GM21529 (cell line): Measurements from ENCODE around the gene TFB2M.
"Not testable (repeated sequence)": the region's sequence is repeated elsewhere in the genome, so short reads cannot be mapped to it uniquely, and the experiment has no call there.

Experiments
- ATAC-seq: cut with Tn5 transposase; IDR thresholded peaks from one replicate; pipeline ENCODE4 v1.9.1; 2021; ENCODE audit not compliant: unreplicated experiment

Gene TFB2M, protein sequence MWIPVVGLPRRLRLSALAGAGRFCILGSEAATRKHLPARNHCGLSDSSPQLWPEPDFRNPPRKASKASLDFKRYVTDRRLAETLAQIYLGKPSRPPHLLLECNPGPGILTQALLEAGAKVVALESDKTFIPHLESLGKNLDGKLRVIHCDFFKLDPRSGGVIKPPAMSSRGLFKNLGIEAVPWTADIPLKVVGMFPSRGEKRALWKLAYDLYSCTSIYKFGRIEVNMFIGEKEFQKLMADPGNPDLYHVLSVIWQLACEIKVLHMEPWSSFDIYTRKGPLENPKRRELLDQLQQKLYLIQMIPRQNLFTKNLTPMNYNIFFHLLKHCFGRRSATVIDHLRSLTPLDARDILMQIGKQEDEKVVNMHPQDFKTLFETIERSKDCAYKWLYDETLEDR

DNA sequence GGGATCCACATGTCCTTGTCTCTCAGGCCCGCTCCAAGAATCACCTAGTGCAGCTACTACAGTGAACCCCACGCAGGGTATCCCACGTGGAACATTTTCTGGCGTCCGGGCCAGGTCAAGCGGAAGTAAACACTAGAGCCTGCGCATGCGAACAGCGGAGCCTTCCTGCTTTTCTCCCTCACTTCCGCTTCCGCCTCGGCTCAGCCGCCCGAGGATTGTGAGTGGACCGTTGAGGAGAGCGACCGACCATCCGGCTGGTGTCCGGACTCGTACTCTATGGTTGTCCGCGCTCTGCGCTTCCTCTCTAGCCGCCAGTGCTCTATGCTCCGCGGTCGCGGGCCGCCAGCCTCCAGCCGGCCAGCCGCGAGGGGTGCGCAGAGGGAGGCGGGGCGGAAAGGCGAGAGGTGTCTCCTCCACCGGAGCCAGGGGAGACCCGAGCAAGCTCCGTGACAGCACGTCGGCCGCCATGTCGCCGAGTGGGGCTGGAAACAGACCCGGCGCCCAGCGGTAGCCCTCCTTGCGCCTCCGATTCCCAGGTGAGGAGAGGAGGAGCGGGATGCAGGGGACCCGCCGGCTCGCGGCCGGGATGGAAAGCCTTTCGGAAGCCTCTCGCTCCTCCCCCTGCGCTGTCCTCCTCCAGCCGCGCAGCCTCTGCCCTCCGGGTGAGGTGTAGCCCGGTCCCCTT, at the start of gene TFB2M, which contains the start of gene CNST:
Gene TFB2M, minus strand, starts transcription at position 134 of the 685 bp plus-strand sequence. Its CDS starts 123 bp downstream, at position 11.
Gene CNST, plus strand, starts transcription at position 329 of the 685 bp plus-strand sequence. CDS start 25,107 bp downstream, outside the sequence.
- peak; percentile 90 for ATAC-seq

DNA sequence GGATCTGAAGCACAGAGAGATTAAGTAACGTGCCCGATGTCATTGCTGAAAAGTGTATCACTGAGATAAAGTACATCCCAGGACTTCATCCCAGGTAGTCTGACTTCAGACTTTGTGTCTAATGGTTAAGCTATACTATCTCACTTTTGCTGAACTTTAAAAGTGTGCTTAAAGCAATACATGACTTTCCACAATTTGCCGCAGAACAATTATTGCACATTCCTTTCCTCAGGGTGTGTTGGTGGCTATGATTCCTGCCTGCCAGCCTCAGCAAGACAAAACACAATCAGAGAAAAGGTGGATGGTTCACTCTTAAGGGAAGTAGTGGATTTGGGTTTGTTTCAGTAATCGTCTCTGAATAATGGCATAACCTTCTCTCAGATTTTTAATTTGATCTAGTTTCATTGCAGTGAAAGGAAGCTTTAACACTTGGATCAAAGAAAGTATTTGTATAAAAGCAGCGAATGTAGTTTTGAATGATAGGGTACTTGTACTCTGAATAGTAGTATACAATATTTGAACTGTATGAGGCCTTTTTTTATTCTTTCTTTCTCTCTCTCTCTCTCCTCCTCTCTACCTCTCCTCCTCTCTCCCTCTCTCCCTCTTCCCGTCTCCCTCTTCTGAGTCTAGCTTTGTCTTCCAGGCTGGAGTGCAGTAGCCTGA, 47.2 kb upstream of the TFB2M start:
- ATAC-seq = no peak

DNA sequence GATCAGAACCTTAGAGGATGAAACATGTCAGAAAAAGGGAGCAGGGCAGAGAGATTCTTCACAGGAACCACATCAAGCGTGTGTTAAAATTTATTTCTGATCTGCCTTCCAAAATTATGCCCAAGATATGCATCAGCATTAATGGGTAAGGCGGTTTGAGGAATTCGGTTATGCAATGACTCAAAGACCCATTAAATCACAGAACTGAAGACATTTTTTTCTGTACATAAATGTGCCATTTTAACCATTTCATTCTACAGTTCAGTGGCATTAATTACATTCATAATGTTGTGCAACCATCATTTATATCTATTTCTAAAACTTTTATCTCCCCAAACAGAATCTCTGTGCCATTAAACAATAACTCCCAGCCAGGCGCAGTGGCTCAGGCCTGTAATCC, 43.6 kb upstream of the TFB2M start:
- ATAC-seq = no peak

DNA sequence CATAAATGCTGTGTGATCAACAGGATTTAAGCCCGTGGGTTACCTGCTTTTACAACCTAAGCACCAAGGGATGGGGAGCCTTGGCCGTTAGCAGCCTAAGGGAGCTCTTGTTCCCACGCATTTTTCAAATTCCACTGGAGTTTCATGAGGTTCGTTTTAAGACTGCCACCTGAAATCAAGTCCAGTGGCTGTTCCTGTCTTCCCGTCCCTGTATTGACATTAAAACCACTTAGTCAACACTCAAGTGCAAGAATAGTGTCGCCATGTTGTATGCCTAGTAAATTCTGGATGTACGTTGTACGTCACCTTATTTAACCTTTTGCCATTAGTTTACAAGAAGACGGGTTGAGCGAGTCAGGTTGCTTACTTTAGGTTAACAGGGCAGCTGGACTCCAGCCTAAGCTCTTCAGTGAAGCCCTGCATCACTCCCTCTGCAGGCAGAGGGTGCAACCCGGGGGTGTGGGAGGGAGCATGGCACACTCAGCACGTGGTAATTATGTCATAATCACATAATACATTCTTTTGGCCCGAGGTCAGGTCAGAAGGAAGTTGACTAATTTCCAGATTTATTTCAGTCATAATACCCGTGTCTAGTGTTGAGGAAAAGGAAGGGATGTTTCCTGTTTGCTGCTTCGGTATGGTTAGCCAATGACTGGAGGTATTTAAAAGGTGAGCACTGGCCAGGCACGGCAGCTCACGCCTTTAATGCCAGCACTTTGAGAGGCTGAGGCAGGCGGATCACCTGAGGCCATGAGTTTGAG, 42.7 kb upstream of the TFB2M start:
- ATAC-seq = peak; percentile 62

DNA sequence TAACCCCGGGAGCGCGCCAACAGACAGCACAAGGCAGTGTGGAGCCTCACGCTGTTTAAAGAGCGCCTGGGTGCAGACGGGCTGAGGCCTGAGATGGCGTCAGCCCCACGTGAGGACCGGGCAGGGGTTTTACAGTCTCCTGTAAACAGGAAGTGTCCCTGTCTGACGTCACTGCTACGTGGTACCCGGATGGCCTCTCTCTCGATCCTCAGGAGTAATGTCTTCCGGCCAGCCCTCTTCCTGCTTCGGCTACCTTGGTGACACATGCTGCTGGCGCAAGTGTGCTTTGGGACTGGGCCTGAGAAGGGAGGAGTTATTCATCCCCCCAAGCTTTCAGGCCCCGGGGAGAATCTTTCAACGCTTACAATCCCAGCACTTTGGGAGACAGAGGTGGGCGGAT, 41.4 kb upstream of the TFB2M start:
- ATAC-seq = no peak

DNA sequence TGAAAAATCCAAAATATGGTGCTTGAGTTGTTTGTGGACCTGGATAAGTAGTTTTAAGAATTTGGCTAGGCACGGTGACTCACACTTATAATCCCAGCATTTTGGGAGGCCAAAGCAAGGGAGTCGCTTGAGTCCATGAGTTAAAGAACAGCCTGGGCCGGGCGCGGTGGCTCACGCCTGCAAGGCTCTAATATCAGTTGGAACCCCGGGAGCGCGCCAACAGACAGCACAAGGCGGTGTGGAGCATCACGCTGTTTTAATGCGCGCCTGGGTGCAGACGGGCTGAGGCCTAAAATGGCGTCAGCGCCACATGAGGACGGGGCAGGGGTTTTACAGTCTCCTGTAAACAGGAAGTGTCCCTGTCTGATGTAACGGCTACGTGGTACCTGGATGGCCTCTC, 39.2 kb upstream of the TFB2M start:
- ATAC-seq = not testable (repeated sequence)

DNA sequence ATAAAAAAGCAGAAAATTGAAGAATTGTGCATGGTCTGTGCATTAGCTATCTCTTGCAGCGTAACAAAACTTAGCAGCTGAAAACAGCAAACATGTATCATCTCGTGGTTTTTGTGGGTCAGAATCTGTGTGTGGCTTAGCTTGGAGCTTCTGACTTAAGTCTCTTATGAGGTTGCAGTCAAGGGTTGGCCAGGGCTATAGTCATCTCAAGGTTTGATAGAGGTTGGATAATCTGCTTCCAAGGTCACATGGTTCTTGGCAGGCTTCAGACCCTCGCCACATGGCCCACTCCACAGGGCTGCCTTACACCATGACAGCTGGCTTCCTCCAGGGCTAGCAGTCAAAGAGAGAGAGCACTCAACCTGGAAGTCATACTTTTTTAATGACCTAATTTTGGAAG, 36.1 kb upstream of the TFB2M start:
- no peak for ATAC-seq

DNA sequence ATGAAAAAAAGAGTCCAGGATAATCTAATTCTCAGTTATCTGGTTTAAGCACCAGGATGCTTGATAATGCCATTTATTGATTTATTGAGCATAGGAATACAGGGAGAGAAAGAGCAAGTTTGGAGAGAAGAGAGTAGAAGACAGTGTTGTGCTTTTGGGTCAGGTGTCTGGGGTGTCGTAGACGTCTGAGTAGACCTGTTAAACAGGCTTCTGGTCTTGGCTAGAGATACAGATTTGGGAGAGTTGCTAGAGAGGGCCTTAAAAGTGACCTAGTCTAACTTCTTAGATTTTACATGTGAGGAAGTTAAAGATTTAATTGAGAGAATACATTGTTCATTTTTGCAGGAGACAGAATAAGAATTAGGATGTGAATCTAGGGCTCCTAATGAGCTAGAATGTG, 34.5 kb upstream of the TFB2M start:
- ATAC-seq = no peak

DNA sequence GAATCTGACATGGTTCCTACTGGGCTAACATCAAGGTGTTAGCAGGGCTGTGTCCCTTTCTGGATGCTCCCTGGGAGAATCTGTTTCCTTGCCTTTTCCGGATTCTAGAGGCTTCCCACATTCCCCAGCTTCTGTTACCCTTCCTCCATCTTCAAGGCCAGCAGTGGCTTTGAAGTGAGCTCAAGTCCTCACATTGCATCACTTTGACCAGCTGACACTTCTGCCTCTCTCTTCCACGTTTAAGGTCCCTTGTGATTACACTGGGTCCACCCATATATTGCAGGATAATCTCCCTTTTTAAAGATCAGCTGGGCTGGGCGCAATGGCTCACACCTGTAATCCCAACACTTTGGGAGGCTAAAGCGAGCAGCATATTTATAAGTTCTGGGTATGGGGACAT, 33.3 kb upstream of the TFB2M start:
- no peak for ATAC-seq

DNA sequence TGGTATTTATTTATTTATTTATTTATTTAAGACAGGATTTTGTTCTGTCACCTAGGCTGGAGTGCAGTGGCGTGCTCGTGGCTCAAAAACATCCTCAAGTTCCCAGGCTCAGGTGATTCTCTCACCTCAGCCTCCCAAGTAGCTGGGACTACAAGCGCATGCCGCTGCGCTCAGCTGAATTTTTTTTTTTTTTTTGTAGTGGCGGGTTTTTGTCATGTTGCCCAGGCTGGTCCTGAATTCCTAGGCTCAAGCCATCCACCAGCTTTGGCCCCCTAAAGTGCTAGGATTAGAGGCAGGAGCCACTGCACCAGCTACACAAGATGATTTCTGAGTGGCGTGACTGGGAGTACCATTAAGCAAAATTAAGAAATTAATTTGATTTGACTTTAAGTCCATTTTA, 31.9 kb upstream of the TFB2M start:
- ATAC-seq = no peak

DNA sequence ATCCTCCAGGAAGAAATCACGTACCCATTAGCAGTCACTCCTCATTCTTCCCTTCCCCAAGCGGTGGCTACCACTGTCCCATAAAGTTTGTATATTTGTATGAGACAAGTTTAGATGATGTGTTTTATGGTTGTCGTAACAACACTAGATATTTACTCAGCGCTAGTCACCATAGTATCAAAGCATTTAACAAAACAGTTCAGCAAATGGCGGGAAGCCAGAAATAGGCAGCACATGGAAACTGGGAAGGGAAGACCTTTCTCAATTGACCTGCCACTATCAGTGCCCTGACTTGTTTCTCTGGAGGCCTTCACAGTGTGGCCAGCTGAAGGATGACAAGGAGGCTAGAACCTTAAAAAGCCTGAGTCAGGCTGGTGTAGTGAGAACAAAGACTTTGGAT, 31.3 kb upstream of the TFB2M start:
- ATAC-seq = no peak

DNA sequence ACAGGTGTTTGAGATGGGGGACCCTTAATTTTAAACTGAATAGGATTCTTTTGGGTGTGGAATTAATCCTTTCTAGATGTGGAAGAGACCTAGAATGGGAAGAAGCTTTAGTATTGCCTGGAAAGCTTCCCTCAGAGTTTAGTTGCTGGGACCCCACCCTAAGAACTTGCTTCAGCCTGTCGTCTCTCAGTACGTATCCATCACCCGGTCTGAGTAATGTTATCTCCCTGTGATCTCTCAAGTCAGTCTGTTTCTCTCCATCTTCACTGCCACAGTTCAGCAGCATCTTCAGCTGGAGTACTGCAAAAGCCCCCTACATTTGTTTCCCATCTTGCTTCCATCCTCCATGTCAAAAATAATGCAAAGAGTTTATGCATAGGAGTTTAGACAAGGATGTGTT, 29.1 kb upstream of the TFB2M start:
- ATAC-seq = no peak

DNA sequence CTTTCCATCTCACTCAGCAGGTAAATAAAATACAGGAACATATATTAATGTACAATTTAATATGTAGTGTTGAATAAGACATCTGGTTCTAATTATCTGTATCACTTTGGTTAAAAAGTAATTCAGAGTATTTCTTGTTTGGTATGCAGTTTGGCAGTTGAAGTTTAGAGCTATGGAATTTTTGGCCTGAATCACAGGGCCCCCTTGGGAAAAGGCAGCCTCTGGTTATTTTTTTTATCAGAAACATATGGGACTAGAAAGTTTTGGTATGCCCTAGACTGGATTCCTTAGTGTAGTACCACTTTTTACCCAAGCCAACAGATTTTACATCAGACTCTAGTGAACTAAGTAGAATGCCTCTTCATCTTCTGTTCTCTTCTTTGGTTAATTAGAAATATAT, 26.6 kb upstream of the TFB2M start:
- no peak for ATAC-seq

DNA sequence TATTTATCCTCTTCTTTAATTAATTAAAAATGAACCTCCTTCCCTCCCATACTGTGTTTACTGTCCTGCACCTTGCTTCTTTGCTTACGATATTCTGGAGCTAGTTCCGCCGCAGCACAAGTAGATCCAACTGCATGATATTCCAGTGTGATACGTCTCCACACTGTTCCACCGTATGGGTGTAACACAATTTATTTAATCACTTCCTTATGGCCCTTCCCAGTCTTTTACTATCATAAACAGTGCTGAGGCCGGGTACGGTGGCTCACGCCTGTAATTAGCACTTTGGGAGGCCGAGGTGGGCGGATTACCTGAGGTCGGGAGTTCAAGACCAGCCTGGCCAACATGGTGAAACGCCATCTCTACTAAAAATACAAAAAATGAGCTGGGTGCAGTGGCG, 25.9 kb upstream of the TFB2M start:
- ATAC-seq = no peak

DNA sequence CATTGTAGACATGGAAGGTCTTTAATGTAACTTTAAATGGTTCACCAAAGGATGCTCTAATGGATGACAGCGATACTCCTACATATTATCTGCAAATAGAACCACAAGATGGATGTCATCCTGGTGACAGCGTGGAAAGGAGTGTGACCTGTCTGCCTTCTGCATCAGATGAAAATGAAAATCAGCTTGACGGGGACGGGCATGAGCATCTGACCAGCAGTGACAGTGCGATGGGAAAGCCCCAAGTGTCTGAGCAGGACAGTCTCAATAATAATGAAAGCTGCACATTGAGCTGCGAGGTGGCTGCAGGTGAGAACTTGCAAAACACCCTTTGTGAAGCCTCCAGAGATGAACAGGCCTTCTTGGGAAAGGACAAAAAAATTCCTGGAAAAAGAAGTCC, 25.4 kb upstream of the TFB2M start:
- peak; percentile 96 for ATAC-seq

DNA sequence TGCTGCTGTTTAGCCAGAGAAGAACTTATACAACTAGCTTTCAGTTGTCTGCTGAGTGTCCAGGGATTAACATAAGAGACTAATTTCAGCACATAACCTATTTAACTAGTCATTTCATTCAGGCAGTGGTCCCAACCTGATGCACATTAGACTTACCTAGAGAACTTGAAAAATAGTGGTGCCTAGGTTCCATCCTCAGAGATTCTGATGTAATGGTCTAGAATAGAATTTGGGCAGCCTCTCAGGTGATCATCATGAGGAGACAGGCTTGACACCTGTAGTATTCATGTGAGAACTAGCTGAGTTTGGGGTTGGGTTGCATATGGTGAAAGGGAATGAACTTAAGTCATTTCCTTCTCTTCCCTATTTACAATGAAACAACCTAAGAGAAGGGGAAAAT, 25.0 kb upstream of the TFB2M start:
- ATAC-seq = peak; percentile 44

DNA sequence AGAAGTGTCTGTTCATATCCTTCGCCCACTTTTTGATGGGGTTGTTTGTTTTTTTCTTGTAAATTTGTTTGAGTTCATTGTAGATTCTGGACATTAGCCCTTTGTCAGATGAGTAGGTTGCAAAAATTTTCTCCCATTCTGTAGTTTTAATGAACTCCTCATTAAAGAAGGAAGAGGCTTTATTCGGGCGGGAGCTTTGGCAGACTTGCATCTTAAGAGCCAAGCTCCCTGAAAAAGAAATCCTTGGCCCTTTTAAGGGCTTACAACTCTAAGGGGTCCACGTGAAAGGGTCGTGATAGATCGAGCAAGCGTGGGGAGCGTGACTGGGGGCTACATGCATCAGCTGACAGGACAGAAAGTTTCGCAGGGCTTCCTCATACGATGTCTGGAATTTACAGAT, 23.9 kb upstream of the TFB2M start:
- not testable (repeated sequence) for ATAC-seq

DNA sequence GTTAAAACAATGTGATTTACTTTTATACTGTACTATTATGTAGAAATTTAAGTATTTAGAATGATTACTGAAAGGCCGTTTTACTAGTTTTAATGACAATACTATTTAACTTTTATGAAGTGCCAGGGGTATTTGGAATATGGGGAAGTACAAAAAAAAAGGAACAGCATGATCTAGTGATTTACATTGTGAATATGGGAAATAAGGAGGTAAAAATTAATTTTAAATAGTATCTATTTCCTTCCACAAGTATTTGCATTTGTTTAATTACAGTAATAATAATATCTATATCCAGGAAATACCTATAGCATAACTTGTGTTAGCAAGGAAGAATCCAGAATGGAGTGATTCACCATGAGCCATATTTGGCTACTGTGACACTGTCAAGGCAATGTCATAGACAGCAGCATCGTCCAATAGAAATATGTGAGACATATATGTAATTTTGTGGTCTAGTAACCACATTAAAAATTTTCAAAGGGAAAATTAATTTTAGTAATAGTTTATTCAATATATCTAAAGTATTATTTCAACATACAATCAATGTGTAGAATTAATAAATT, 22.2 kb upstream of the TFB2M start:
- ATAC-seq = no peak

DNA sequence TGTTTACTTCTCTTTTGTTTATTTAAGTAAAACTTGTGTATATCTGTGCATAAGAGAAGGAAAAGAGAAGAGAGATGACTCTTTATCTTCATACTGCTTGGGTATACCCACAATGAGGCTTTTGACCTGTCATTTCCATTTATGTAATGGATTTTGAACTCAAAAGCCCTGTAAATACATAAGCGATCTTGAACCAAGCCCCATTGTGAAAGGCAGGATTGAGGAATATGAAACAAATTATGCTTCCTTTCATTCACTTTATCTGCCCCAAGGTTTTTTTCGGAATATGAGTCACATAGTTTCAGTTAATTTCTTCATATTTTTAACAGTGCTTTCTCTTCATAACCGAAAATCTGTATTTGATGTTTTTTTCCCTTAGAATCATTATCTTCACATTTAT, 21.5 kb upstream of the TFB2M start:
- ATAC-seq = no peak

DNA sequence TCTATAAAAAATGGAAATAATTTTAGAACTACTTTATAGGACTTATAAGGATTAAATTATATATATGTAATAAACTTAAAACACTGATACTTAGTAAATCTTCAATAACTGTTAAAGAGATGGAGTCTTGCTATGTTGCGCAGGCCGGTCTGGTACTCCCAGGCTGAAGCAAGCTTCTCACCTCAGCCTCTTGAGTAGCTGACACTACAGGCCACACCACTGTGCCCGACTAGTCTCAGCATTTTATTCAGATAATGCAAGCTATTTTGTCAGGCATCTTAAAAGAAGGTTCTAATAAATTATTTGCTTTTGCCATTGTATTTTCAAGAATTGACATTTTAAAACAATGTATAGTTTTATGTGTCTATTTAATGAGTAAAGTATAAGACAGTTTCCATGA, 21.0 kb upstream of the TFB2M start:
- ATAC-seq = no peak
